Measurements from ENCODE around the gene GBA2.

The GBA2 gene

GRCh38 chr9:35714123-35714522 is 34.9 kb downstream of the GBA2 start:
- no peak for DNase-seq

GRCh38 chr9:35713578-35713977 is 35.5 kb downstream of the GBA2 start:
- no peak for DNase-seq

- DNase-seq = no peak
These were observed 36.1 kb downstream of the GBA2 start for GRCh38 chr9:35712762-35713400.

GRCh38 chr9:35711501-35712428 is 37.3 kb downstream of the GBA2 start:
- no peak for DNase-seq

GRCh38 chr9:35710818-35711500 is 38.1 kb downstream of the GBA2 start:
- no peak for DNase-seq

GRCh38 chr9:35708146-35708545 is 40.9 kb downstream of the GBA2 start:
- DNase-seq = no peak

GRCh38 chr9:35706951-35707350 is 42.1 kb downstream of the GBA2 start:
- no peak for DNase-seq

- DNase-seq = no peak
These were observed 43.1 kb downstream of the GBA2 start for GRCh38 chr9:35705836-35706430.

- no peak for DNase-seq
These were observed 43.7 kb downstream of the GBA2 start for GRCh38 chr9:35705372-35705771.

- no peak for DNase-seq
These were observed 44.9 kb downstream of the GBA2 start for GRCh38 chr9:35703906-35704672.

- no peak for DNase-seq
These were observed 46.3 kb downstream of the GBA2 start for GRCh38 chr9:35702696-35703095.

- DNase-seq = no peak
These were observed 48.1 kb downstream of the GBA2 start for GRCh38 chr9:35700942-35701341.

GRCh38 chr9:35700031-35700430 is 49.0 kb downstream of the GBA2 start:
- no peak for DNase-seq

- no peak for DNase-seq
These were observed 50.8 kb downstream of the GBA2 start for GRCh38 chr9:35698231-35698630.

GRCh38 chr9:35697486-35697885 is 51.5 kb downstream of the GBA2 start:
- no peak for DNase-seq

- peak; percentile 73 for DNase-seq
These were observed 52.4 kb downstream of the GBA2 start for GRCh38 chr9:35696520-35697215.

GRCh38 chr9:35695943-35696401 is 53.1 kb downstream of the GBA2 start:
- DNase-seq = no peak

GRCh38 chr9:35691757-35692301 is 57.2 kb downstream of the GBA2 start:
- no peak for DNase-seq

- no peak for DNase-seq
These were observed 57.7 kb downstream of the GBA2 start for GRCh38 chr9:35691334-35691650.

- DNase-seq = peak; percentile 67
These were observed 58.3 kb downstream of the GBA2 start for GRCh38 chr9:35690614-35691333.

- DNase-seq = no peak
These were observed 58.8 kb downstream of the GBA2 start for GRCh38 chr9:35690294-35690613.

Measured in activated CD8-positive, alpha-beta memory T cell treated with anti-CD3 and anti-CD28 coated beads, Interleukin-2, amount 50 U/mL, for 48 hours (primary cell).